Measurements from ENCODE around the gene CFAP20DC. TPM values are rescaled to one million over a fixed set of nuclear protein-coding genes. Genes with fewer than 3 reads are reported as not detected.
A peak's percentile ranks its signal among the peaks of the same experiment; 100 is the strongest.

Gene CFAP20DC
- total and polyA plus RNA-seq, 4 experiments from 2014 or later: 0.07 to 0.50 (median 0.26) TPM

DNA sequence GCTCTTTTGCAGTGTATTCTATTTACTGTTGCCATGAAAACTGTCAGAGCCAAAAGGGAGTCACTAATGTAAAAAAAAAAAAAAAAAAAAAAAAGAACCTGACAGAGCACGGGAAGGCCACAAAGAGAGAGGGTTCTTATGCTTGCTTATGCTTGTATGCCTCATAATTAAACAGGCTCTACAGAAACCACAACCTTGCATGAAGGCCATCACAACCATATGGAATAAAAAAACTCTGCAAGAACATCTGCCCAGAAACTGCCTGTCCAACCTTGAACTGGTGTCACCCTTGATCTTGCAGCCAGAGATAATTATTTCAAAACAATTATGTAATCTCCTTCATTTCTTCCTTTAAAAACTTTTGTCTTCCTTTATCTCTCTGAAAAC is 50.1 kb downstream of the CFAP20DC start:
- H3K4me3 Mint-ChIP-seq: no peak overlapping the region
- H3K36me3 Mint-ChIP-seq: no peaks in the 10 kb centered on the region
- Histone ChIP-seq H3K4me1 (ENCODE audit: insufficient read depth, low read length) (no peaks in the 10 kb centered on the region), H3K27ac (ENCODE audit: low read depth, low read length) (no peak overlapping the region), H3K36me3 (ENCODE audit: insufficient read depth, low read length) (no peaks in the 10 kb centered on the region), H3K9me3 (ENCODE audit: control insufficient read depth in 1 of 2, low read length in 2 of 2) (no peaks in the 10 kb centered on the region), H3K27me3 (ENCODE audit: insufficient read depth, low read length) (no peaks in the 10 kb centered on the region), H3K4me3 (ENCODE audit: low read length in 2 of 2) (no peak overlapping the region)
- no peak overlapping the region for H3K27ac Mint-ChIP-seq
- DNase-seq: no peak
- H3K27me3 Mint-ChIP-seq: peaks cover 0 to 7% of the 10 kb centered on the region in 2 donors
- H3K4me1 Mint-ChIP-seq: peaks cover 0 to 2% (median under 1%) of the 10 kb centered on the region in 4 donors
- CTCF ChIA-PET (ENCODE audit: partially characterized antibody): no interaction called here
- POLR2A ChIA-PET (ENCODE audit: partially characterized antibody): no interaction called here
- H3K9me3 Mint-ChIP-seq: peaks cover 0 to 2% (median 0%) of the 10 kb centered on the region in 8 donors
- intact Hi-C loops (cut with micrococcal nuclease): no loop called here

DNA sequence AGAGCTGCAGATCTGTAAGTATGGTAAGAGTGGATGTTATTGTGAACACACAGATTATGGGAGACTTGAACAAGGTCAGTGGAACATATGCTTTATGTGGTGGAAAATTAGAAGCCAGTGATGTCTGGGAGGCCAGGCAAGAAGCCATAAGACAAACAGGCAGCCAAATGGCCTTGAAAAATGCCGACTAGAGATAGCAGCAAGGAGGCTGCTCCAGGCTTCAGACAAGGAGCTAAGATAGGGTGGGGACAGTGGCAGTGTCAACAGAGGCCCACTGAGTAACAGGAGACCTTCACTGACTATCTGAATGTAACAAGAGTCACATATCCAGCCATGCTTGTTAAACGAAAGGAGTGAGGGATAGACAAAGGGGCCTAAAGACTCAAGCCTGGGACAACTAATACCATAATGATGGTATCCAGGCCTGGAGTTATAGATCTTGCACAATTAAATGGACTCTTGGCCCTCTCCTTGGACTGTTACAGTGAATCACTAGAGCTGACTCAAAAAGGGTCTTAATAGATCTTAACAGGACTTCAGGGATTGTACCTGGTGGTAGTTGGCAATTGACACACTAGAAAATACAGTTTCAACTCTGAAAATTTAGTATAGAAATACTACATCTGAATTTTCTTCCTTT is 50.6 kb downstream of the CFAP20DC start:
- Histone ChIP-seq H3K9me3 (ENCODE audit: control insufficient read depth in 1 of 2, low read length in 2 of 2) (no peaks in the 10 kb centered on the region), H3K27ac (ENCODE audit: low read depth, low read length) (no peak overlapping the region), H3K27me3 (ENCODE audit: insufficient read depth, low read length) (no peaks in the 10 kb centered on the region), H3K4me3 (ENCODE audit: low read length in 2 of 2) (no peak overlapping the region), H3K4me1 (ENCODE audit: insufficient read depth, low read length) (no peaks in the 10 kb centered on the region), H3K36me3 (ENCODE audit: insufficient read depth, low read length) (no peaks in the 10 kb centered on the region)
- peaks cover 0 to 7% of the 10 kb centered on the region in 2 donors for H3K27me3 Mint-ChIP-seq
- POLR2A ChIA-PET (ENCODE audit: partially characterized antibody): no interaction called here
- intact Hi-C loops (cut with micrococcal nuclease): no loop called here
- peaks cover 0 to 2% (median 0%) of the 10 kb centered on the region in 8 donors for H3K9me3 Mint-ChIP-seq
- no peak overlapping the region for H3K4me3 Mint-ChIP-seq
- H3K36me3 Mint-ChIP-seq: no peaks in the 10 kb centered on the region
- DNase-seq: no peak
- peaks cover 0 to 4% (median 1%) of the 10 kb centered on the region in 4 donors for H3K4me1 Mint-ChIP-seq
- H3K27ac Mint-ChIP-seq: no peak overlapping the region
- CTCF ChIA-PET (ENCODE audit: partially characterized antibody): no interaction called here

GRCh38 chr3:58998476-58999117 is 51.2 kb downstream of the CFAP20DC start:
- Mint-ChIP-seq H3K4me1 (peaks cover 0 to 4% (median 1%) of the 10 kb centered on the region in 4 donors), H3K9me3 (peaks cover 0 to 2% (median 0%) of the 10 kb centered on the region in 8 donors), H3K4me3 (no peak overlapping the region), H3K36me3 (no peaks in the 10 kb centered on the region), H3K27me3 (peaks cover 0 to 3% of the 10 kb centered on the region in 2 donors), H3K27ac (no peak overlapping the region)
- intact Hi-C loops (cut with micrococcal nuclease): no loop called here
- ChIA-PET CTCF (ENCODE audit: partially characterized antibody) (interaction anchor here (1.7 kb wide), 1 partner anchor 54 kb away, joined by 6 read pairs; no protein-coding TSS in a partner anchor), POLR2A (ENCODE audit: partially characterized antibody) (no interaction called here)
- Histone ChIP-seq H3K27ac (ENCODE audit: low read depth, low read length) (no peak overlapping the region), H3K4me3 (ENCODE audit: low read length in 2 of 2) (no peak overlapping the region), H3K4me1 (ENCODE audit: insufficient read depth, low read length) (no peaks in the 10 kb centered on the region), H3K27me3 (ENCODE audit: insufficient read depth, low read length) (no peaks in the 10 kb centered on the region), H3K36me3 (ENCODE audit: insufficient read depth, low read length) (no peaks in the 10 kb centered on the region), H3K9me3 (ENCODE audit: control insufficient read depth in 1 of 2, low read length in 2 of 2) (no peaks in the 10 kb centered on the region)
- no peak for DNase-seq

GRCh38 chr3:58996730-58997129 is 53.1 kb downstream of the CFAP20DC start:
- Mint-ChIP-seq H3K4me3 (no peak overlapping the region), H3K27ac (no peak overlapping the region), H3K4me1 (peaks cover 0 to 4% (median 1%) of the 10 kb centered on the region in 4 donors), H3K27me3 (peaks cover 0 to 4% of the 10 kb centered on the region in 2 donors), H3K36me3 (no peaks in the 10 kb centered on the region), H3K9me3 (peaks cover 0 to 3% (median 0%) of the 10 kb centered on the region in 8 donors)
- ChIA-PET CTCF (ENCODE audit: partially characterized antibody) (interaction anchor here (1.0 to 1.7 kb wide), 2 partner anchors 56 to 861 kb away, joined by 3 to 6 read pairs; no protein-coding TSS in a partner anchor), POLR2A (ENCODE audit: partially characterized antibody) (no interaction called here)
- DNase-seq: no peak
- Histone ChIP-seq H3K4me1 (ENCODE audit: insufficient read depth, low read length) (no peaks in the 10 kb centered on the region), H3K27me3 (ENCODE audit: insufficient read depth, low read length) (no peaks in the 10 kb centered on the region), H3K36me3 (ENCODE audit: insufficient read depth, low read length) (no peaks in the 10 kb centered on the region), H3K9me3 (ENCODE audit: control insufficient read depth in 1 of 2, low read length in 2 of 2) (no peaks in the 10 kb centered on the region), H3K27ac (ENCODE audit: low read depth, low read length) (no peak overlapping the region), H3K4me3 (ENCODE audit: low read length in 2 of 2) (no peak overlapping the region)
- intact Hi-C loops (cut with micrococcal nuclease): no loop called here

DNA sequence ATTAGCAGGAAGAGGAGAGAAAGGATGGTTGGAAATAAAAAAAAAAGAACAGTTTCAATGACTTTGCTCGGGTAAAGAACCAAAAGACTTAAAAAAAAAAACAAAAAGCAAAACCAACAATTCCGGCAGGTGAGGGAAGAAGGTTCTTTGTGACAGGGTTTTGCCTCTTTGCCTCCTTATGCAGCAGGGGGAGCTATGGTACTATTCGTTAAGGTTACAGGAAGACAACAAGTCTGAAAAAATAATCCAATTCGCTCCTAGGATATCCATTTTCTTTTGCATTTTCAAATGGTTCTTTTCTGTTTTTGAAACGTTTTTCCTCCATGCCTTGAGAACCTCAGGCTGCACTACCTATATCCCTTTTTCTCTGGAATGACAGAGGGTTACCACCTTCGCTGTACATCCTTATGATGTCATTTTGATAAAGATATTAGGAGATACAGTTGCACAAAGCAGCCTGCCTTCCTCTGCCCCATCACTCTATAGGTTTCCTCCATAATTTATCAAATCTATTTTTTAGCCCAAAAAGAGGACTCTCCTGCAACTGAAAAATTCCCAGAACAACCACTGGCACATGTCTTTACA is 55.0 kb downstream of the CFAP20DC start:
- Histone ChIP-seq H3K4me3 (ENCODE audit: low read length in 2 of 2) (no peak overlapping the region), H3K9me3 (ENCODE audit: control insufficient read depth in 1 of 2, low read length in 2 of 2) (no peaks in the 10 kb centered on the region), H3K36me3 (ENCODE audit: insufficient read depth, low read length) (no peaks in the 10 kb centered on the region), H3K4me1 (ENCODE audit: insufficient read depth, low read length) (no peaks in the 10 kb centered on the region), H3K27ac (ENCODE audit: low read depth, low read length) (no peak overlapping the region), H3K27me3 (ENCODE audit: insufficient read depth, low read length) (no peaks in the 10 kb centered on the region)
- Mint-ChIP-seq H3K4me3 (peak overlapping the region in 2 of 8 donors; percentile 42 to 51), H3K36me3 (no peaks in the 10 kb centered on the region), H3K4me1 (peaks cover 0 to 4% (median 1%) of the 10 kb centered on the region in 4 donors), H3K9me3 (peaks cover 0 to 3% (median 0%) of the 10 kb centered on the region in 8 donors), H3K27me3 (peaks cover 0 to 6% of the 10 kb centered on the region in 2 donors), H3K27ac (no peak overlapping the region)
- intact Hi-C loops (cut with micrococcal nuclease): loop anchor here (2.0 kb wide), 1 partner anchor 58 kb away; no protein-coding TSS in a partner anchor
- DNase-seq: peak in 4 of 5 donors; percentile 24 to 40 (median 30)
- ChIA-PET CTCF (ENCODE audit: partially characterized antibody) (interaction anchor here (0.9 to 2.8 kb wide), 7 partner anchors 9 to 62 kb away, joined by 3 to 20 read pairs (median 3); no protein-coding TSS in a partner anchor), POLR2A (ENCODE audit: partially characterized antibody) (interaction anchor here (1.3 kb wide), 1 partner anchor 58 kb away, joined by 4 read pairs; no protein-coding TSS in a partner anchor)

DNA sequence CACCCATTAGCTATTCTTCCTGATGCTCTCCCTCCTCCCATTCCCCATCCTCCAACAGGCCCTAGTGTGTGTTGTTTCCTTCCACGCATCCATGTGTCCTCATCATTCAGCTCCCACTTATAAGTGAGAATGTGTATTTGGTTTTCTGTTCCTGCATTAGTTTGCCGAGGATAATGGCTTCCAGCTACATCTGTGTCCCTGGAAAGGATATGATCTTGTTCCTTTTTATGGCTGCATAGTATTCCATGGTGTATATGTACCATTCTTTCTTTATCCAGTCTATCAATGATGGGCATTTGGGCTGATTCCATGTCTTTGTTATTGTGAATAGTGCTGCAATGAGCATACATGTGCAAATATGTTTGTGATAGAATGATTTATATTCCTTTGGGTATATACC is 56.3 kb downstream of the CFAP20DC start:
- peaks cover 0 to 3% (median 0%) of the 10 kb centered on the region in 8 donors for H3K9me3 Mint-ChIP-seq
- no peak overlapping the region for H3K27ac ChIP-seq (ENCODE audit: low read depth, low read length)
- H3K4me3 ChIP-seq (ENCODE audit: low read length in 2 of 2): no peak overlapping the region
- H3K27me3 Mint-ChIP-seq: peaks cover 0 to 6% of the 10 kb centered on the region in 2 donors
- no peak overlapping the region for H3K4me3 Mint-ChIP-seq
- H3K4me1 ChIP-seq (ENCODE audit: insufficient read depth, low read length): no peaks in the 10 kb centered on the region
- no peaks in the 10 kb centered on the region for H3K27me3 ChIP-seq (ENCODE audit: insufficient read depth, low read length)
- no peaks in the 10 kb centered on the region for H3K36me3 Mint-ChIP-seq
- H3K4me1 Mint-ChIP-seq: peaks cover 0 to 4% (median 1%) of the 10 kb centered on the region in 4 donors
- intact Hi-C loops (cut with micrococcal nuclease): no loop called here
- no peaks in the 10 kb centered on the region for H3K36me3 ChIP-seq (ENCODE audit: insufficient read depth, low read length)
- ChIA-PET POLR2A (ENCODE audit: partially characterized antibody) (no interaction called here), CTCF (ENCODE audit: partially characterized antibody) (interaction anchor here (0.9 to 2.8 kb wide), 3 partner anchors 16 to 60 kb away, joined by 3 to 20 read pairs (median 4); no protein-coding TSS in a partner anchor)
- no peak for DNase-seq
- H3K27ac Mint-ChIP-seq: no peak overlapping the region
- no peaks in the 10 kb centered on the region for H3K9me3 ChIP-seq (ENCODE audit: control insufficient read depth in 1 of 2, low read length in 2 of 2)

GRCh38 chr3:58991623-58992022 is 58.2 kb downstream of the CFAP20DC start:
- intact Hi-C loops (cut with micrococcal nuclease): no loop called here
- no peak for DNase-seq
- Mint-ChIP-seq H3K27me3 (peaks cover 3 to 10% of the 10 kb centered on the region in 2 donors), H3K4me1 (peaks cover 0 to 4% (median 1%) of the 10 kb centered on the region in 4 donors), H3K4me3 (no peak overlapping the region), H3K36me3 (no peaks in the 10 kb centered on the region), H3K27ac (no peak overlapping the region), H3K9me3 (peaks cover 0 to 5% (median 2%) of the 10 kb centered on the region in 8 donors)
- CTCF ChIA-PET (ENCODE audit: partially characterized antibody): no interaction called here
- Histone ChIP-seq H3K27me3 (ENCODE audit: insufficient read depth, low read length) (no peaks in the 10 kb centered on the region), H3K9me3 (ENCODE audit: control insufficient read depth in 1 of 2, low read length in 2 of 2) (no peaks in the 10 kb centered on the region), H3K36me3 (ENCODE audit: insufficient read depth, low read length) (no peaks in the 10 kb centered on the region), H3K4me1 (ENCODE audit: insufficient read depth, low read length) (no peaks in the 10 kb centered on the region), H3K4me3 (ENCODE audit: low read length in 2 of 2) (no peak overlapping the region), H3K27ac (ENCODE audit: low read depth, low read length) (no peak overlapping the region)
- POLR2A ChIA-PET (ENCODE audit: partially characterized antibody): no interaction called here
